SU-DHL-6 (cell line): ENCODE data around the gene KRT14.

Source experiments
- CTCF ChIP-seq: fragments of 200-600 bp; sonication (generic); IDR thresholded peaks from one replicate; pipeline ENCODE4 v1.5.1; 2017; ENCODE audit warnings: antibody characterized with exemption, mild to moderate bottlenecking, low read length, moderate library complexity; ENCODE audit not compliant: insufficient read depth, poor library complexity, severe bottlenecking
- EZH2phosphoT487 ChIP-seq: fragments of 200-600 bp; sonication (generic), shearing (Covaris generic); conservative IDR thresholded peaks from 2 replicates; pipeline ENCODE4 v1.6.1; 2018; ENCODE audit warnings: mild to moderate bottlenecking, antibody characterized with exemption, low read length, moderate library complexity, mixed read lengths

GRCh38 chr17:41586863-41587495 lies at the start of gene KRT14:
- TF ChIP-seq CTCF: no peak
- TF ChIP-seq EZH2phosphoT487: no peak
